Activated CD4-positive, alpha-beta T cell treated with anti-CD3 and anti-CD28 coated beads, Interleukin-2, Interleukin-6, amounts not matched to agents 100 ng/mL and 50 ng/mL, durations not matched to agents 16 hours and 8 hours (primary cell): Measurements from ENCODE around the gene CTSH.
"Not testable (repeated sequence)": the region's sequence is repeated elsewhere in the genome, so short reads cannot be mapped to it uniquely, and the experiment has no call there.

Experiments
- DNase-seq: peaks from one replicate; pipeline ENCODE4 v3.0.0-alpha.2; 2020

CTSH gene

GRCh38 chr15:78938658-78939488 is 6.0 kb downstream of the CTSH start:
- DNase-seq = peak; percentile 75

DNA sequence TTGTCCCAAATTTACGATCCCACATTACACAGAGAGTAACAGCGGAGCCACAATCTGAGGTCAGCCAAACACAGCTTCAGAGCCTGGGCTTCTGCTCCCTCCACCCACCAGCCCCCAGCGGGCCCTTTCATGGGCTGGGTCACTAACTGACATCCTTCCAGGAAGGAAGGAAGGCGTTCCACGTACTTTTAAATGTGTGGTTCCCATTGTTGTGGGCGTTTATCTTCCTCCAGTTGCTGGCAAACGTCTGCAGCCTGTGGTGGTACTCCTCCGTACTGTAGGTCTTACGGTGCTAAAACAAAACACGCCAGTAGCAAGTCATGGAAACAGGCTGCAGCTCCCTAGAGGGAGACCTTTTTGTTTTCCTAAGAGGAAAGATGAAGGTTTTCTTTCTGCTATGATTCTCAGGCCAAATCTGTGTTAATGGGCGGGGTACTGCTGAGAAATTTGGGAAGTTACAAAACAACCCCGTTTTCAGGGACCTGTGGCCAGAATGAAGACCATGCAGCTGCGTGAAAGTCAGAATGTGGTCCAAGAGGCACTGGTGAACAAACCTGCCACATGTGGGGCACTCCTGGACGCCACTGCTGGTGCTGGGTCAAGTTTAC is 7.6 kb downstream of the CTSH start:
- peak; percentile 69 for DNase-seq

- no peak for DNase-seq
Measured at GRCh38 chr15:78934655-78935023, 10.2 kb downstream of the CTSH start.

DNA sequence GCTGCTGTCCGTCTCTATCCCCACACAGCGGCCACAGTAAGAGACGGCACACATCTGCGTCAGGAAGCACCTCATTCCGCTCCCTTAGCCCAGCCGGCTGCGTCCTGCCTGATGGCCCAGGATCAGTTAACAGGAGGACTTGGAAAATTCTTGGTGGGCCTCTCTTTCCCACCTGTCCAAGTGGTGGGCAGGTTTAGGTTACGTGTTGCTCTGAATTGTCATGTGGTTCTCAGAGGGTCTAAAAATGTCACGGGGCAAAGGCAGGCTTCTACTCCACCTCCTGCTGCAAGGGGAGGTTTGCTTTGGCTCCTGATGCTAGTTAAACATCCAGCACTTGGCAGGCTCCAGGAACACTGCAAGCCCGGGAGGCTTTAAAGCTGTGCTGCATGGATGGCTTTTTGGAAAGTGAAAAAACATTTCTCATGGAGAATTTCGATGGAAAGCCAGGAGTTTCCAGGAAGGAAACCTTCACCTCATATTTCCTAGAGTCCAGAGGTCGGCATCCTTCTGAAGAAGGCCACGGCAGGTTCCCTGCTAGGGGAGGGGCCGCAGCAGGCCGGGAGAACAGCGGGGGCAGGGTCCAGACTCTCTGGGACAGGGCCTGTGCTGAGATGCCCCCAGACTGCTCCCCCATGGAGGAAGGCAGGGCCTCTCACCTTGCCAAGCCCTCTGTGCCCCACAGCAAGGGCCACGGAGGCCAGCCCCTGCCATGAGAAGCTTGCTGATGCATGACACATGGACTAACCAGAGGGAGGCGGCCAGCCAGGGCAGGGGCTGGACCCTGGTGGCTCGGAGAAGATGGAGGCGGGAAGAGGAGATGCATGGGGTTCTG is 10.8 kb downstream of the CTSH start:
- DNase-seq = no peak

- no peak for DNase-seq
Measured at GRCh38 chr15:78933187-78933822, 11.5 kb downstream of the CTSH start.

DNA sequence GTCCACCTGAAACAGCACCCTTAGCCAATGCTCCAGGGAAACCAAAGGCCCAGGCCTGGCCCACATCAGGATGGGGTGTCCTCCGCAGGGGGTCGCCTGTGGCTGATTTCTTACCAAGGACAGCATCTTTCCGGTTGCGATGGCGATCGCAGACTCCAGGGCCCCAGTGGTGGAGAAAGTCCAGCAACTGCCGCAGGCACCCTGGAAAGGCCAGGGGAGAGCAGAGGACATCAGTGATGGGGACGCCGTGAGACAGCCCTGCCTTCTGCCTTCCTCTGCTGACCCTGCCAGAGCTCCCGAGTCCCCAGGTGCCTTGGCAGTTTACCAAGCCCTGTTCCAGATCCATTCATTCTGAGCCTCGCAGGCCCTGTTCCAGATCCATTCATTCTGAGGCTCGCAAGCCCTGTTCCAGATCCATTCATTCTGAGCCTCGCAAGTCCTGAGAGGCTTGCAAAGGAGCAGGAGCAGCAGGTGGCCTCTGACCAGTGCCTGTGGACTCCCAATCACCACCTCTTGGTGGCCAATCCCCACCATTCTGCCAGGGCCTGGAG is 12.5 kb downstream of the CTSH start:
- DNase-seq = no peak

- DNase-seq = no peak
Measured at GRCh38 chr15:78931439-78932257, 13.2 kb downstream of the CTSH start.

- no peak for DNase-seq
Measured at GRCh38 chr15:78930577-78931388, 14.1 kb downstream of the CTSH start.

DNA sequence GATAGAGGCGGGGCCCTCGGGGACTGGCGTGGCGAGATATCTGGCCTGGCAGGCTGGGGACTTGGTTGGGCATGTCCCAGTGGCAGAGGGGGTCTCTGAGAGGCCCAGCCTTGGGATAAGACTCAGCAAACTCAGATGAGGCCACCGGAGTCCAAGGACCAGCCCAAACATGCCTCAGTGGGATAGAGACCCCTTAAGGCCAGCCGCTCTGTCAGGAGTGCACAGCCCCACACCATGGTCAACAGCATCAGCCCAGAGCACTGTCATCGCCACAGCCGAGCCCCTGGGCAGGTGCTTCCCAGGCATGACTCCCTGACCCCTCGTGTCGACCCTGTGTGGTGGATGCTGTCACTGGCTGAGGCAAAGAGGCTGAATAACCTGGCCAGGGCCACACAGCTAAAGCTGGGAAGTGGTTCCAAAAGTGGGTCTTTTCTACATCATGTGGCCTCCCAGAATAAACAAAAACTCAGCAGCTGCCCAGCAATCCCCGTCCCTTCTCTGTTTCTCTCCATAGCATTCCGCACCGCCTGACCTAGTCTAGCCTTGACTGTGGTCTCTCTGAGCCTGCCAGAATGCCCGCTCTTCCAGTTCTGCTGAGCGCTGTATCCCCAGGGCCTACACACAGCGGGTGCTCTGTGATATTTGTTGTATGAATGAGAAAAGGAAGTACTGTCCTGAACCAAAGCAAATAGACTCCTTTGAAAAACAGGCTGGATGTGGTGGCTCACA is 15.1 kb downstream of the CTSH start:
- no peak for DNase-seq

DNA sequence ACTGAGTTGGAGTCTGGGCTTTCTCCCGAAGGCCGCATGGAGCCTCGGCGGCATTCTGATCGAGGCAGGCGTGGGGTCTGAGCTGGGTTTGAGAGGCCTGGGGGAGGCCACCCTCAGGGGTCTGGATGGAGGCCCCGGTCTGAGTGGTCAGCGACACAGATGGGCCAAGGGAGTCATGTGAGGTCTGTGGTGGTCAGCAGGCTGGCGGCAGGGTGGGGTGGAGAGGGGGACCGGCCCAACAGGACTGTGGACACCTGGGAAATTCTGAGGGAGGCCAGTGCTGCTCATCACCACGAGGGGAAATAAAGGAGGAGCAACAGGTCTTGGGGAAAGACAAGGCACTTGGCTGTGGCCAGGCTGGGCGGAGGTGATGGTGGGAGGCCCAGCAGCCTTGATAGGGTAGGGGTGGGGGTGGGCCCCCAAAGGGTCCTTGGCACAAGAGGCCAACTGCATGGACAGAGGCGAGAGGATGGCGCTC is 16.2 kb downstream of the CTSH start:
- no peak for DNase-seq

- not testable (repeated sequence) for DNase-seq
Measured at GRCh38 chr15:78928176-78928575, 16.7 kb downstream of the CTSH start.

DNA sequence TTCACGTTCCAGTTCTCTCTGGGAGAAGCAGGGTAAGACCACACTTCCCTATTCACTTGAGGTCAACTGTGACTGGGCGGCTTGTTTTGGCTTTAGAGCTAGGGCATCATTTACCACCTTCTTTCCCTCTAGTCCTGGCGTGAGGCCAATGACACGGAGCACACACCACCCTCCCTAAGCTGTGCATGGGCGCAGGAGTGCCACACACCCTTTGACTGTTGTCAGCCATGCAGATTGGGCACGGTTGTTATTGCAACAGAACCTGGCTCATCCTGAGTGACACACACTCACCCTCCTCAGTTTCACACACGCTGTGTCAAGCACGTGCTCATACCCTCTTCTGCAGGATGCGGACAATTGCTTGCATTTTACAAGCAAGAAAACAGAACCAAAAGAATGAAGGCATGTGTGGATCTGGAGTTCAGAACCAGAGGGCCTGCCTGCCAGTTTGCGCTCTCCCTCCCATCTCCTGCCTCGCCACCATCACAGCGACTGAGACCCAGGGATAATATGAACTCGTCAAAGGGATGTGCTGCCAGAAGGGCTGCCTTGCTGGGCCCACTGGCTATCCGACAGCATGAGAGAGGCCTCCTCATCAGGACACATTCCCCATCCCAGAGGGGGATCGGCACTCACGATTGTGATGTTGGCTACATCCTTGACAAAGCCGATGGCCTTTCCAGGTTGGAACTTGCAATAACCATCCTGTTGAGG is 17.6 kb downstream of the CTSH start:
- DNase-seq = no peak

GRCh38 chr15:78925956-78926743 is 18.7 kb downstream of the CTSH start:
- DNase-seq = no peak

GRCh38 chr15:78925076-78925624 is 19.7 kb downstream of the CTSH start:
- no peak for DNase-seq

GRCh38 chr15:78923480-78924360 is 21.1 kb downstream of the CTSH start:
- DNase-seq = no peak

DNA sequence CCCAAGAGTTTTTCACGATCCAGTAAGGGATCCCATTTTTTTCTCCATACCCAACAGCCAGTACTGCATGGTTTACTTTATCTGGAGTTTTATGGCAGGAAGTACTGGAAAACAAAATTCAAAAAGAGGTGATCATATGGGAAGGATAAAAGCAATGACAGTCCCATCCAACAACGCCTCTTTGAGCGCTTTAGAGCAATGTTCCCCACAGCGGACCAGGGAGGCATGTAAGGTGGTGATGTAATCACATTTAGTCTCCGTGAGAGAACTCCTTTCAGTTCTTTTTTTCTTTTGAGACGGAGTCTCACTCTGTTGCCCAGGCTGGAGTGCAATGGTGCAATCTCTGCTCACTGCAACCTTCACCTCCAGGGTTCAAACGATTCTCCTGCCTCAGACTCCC is 21.8 kb downstream of the CTSH start:
- no peak for DNase-seq

- no peak for DNase-seq
Measured at GRCh38 chr15:78922527-78922926, 22.3 kb downstream of the CTSH start.
